DMS79 (cell line): ENCODE results near the gene HSPBAP1.
"Not testable (repeated sequence)": the region's sequence is repeated elsewhere in the genome, so short reads cannot be mapped to it uniquely, and the experiment has no call there.

Experiments used
- DNase-seq: peaks from one replicate; lab custom pipeline; 2025; lab: John Stamatoyannopoulos, UW

HSPBAP1 gene

GRCh38 chr3:122785231-122785630 lies 8.4 kb downstream of the HSPBAP1 start:
- no peak for DNase-seq

DNA sequence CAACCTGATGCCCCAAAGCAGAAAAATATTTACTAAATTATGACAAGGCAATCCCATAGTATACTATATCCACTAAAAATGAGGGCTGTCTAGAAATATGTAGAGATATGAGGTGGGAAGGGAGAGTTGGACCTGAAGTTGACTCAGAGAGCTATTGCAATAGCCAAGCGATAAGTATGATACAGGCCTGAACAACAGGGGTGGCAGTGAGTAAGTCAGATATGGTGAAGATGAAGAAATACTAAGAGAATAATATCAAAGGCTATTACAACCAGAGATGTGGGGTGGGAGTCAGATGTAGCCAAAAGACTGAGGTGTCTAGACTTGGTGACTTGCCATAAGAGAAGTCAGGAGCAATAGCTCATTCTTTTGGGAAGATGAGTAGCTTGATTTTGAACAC lies 9.2 kb downstream of the HSPBAP1 start:
- DNase-seq, result no peak

DNA sequence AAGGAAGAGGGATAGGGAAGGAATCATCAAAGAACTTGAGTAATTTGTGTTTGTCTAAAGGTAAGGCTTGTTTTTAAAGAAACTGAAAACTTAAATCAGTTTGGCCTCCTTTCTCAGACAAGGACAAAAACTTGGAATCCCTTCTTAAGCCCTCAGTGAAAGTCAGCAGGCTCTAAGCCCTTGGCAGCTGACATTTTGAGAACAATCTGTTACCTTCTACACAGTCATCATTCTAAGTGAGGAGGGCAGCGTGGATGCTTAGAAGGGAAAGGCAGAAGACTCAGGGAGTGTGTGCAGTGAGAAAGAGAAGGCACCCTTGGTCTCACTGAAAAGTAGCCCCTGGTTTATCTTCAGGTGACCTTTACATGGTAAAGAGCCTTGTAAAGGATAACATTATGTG lies 10.8 kb downstream of the HSPBAP1 start:
- DNase-seq, result no peak

DNA sequence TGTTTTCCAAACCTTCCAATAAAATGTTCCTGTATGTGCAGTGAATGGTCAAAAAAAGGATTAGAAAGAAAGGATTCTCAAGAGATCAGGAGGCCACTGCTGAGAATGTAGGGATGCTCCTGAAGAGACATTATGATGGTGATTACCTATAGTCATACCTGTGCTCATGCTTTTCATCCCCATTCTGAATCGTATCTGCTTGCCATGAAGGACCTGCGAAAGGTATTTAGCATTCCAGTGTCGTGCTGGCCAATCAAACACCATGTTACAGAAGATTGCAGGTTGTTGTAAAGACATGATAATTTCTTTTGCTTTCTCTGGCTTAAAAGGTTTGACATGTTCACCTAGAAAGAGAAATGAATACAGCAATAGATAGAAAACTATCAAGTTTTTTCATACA lies 16.1 kb downstream of the HSPBAP1 start:
- DNase-seq, result no peak

GRCh38 chr3:122776675-122777468 lies 16.8 kb downstream of the HSPBAP1 start:
- no peak for DNase-seq

- no peak for DNase-seq
These were observed 19.1 kb downstream of the HSPBAP1 start for GRCh38 chr3:122774564-122774963.

GRCh38 chr3:122773944-122774509 lies 19.6 kb downstream of the HSPBAP1 start:
- DNase-seq, result no peak

DNA sequence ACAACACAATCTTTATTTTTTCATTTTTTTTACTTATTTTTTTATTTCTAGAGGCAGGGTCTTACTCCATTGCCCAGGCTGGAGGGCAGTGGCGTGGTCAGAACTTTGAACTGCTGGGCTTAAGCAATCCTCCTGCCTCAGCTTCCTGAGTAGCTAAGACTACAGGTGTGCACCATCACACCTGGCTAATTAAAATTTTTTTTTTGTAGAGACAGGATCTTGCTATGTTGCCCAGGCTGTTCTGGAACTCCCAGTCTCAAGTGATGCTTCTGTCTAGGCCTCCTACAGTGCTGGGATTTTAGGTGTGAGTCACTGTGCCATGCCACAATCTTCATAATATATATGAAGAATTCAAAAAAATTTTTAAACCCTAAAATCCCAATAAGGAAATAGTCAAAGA lies 20.8 kb downstream of the HSPBAP1 start:
- DNase-seq, result no peak

GRCh38 chr3:122770521-122771202 lies 23.0 kb downstream of the HSPBAP1 start:
- no peak for DNase-seq

DNA sequence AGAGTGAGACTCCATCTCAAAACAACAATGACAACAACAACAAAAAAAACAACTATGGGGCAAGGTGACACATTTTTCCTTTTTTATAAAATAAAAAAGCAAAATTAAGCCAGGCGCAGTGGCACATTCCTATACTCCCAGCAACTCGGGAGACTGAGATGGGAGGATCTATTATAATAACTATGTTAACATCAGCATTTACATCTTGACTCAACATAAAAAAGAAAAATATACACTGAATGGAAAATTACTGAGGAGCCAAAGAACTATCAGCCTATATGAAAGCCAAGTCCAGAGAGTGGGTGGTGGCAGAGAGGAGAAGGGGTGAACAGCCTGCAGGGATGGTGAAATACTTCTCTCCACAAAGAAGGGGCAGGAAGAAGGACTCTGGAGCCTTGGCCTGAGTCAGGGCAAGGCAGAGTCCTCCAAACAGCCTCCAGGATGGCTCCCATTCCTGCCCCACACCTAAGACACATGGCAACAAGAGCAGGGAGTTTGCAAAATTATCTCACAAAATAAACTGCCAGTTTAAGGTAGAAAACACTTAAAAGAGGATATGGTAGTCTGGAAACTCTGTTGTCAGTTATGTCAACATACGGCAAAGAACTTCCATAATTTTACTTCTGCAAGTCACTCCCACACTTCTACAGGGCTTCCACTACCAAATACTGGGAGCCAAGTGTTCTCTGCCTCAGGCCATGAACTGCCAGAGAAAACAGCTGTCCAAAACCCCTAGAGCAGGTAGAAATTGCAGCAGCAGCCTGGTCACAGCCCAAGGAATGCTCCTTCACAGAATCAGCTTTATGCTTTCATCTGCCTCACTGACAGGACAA lies 25.9 kb downstream of the HSPBAP1 start:
- no peak for DNase-seq

GRCh38 chr3:122766430-122766829 lies 27.2 kb downstream of the HSPBAP1 start:
- DNase-seq, result no peak

DNA sequence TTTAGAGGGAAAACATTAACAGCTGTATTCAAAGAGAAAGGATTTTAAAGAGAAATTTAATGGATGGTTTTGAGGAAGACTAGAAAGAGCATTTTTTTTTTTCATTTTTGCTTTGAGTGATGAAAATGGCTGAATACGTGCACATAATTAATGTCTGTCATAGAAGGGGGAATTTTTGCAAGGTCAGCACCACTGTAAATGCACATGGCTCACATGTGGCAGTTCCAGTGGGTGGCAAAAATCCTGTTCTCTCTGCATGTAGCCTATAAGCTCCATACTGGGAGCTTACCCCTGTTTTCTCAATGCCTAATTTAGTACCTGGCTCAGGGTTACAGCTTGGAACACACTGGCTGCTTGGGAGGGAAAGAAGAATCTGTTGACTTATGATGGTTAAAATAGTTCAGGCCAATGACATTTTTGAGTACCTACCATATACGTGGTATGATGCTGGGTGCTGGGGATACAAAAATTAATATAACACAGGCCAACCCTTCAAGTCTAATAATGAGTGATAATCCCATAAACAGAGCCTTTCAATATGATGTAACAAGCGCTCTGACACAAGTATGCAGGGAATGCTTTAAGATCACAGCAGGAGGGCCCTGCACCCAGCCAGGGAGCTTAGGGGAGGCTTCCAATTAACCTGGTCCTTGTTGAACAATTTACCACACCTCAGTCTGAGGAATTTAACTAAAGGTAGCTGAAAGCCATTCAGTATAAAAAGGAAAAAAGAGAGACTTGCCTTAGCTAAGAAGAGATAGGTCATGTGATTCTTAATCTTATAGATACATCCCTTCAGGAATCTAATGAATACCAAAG lies 33.0 kb downstream of the HSPBAP1 start:
- no peak for DNase-seq

- no peak for DNase-seq
These were observed 34.6 kb downstream of the HSPBAP1 start for GRCh38 chr3:122758877-122759560.

DNA sequence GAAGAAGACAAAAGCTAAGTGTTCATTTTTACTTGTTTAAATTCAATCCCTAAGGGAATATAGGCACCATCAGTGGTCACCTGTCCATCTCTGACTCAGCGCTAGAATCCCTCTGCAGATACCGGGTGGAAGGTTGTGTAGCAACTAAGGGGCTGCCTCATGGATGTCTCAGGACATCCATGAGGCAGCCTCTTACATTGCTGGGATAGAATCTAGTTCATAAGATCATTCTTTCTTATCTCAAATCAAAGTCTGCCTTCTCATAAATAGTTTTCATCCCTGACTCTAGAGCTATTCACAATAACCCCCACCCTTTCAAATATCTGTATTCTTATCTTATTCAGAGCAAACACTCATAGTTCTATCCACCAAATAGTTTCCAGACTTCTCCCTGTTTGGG lies 38.1 kb downstream of the HSPBAP1 start:
- DNase-seq, result no peak

GRCh38 chr3:122754929-122755328 lies 38.7 kb downstream of the HSPBAP1 start:
- no peak for DNase-seq

DNA sequence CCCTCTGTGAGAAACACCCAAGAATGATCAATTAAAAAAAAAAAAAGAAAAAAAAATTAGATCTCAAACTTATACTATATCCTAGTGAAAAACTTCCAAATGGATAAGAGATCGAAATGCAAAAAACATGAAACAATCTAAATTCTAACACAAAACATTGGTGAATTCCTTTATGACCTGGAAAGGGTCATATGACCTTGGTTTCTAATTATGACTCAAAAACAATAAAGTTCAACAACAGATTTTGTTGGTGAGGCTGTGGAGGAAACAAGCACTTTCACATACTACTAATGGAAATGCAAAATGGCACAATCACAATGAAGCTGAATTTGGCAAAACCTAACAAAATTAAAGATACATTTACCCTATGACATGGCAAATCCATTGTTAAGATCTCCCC lies 45.3 kb downstream of the HSPBAP1 start:
- DNase-seq, result no peak

GRCh38 chr3:122747295-122747694 lies 46.3 kb downstream of the HSPBAP1 start:
- DNase-seq, result not testable (repeated sequence)

GRCh38 chr3:122745369-122746021 lies 48.1 kb downstream of the HSPBAP1 start:
- no peak for DNase-seq

GRCh38 chr3:122743581-122744120 lies 50.0 kb downstream of the HSPBAP1 start:
- no peak for DNase-seq

- DNase-seq, result no peak
These were observed 51.4 kb downstream of the HSPBAP1 start for GRCh38 chr3:122742234-122742633.
